ENCODE measurements around the gene MIOX.
"Not testable (repeated sequence)": the region's sequence is repeated elsewhere in the genome, so short reads cannot be mapped to it uniquely, and the experiment has no call there.

Gene MIOX

DNA sequence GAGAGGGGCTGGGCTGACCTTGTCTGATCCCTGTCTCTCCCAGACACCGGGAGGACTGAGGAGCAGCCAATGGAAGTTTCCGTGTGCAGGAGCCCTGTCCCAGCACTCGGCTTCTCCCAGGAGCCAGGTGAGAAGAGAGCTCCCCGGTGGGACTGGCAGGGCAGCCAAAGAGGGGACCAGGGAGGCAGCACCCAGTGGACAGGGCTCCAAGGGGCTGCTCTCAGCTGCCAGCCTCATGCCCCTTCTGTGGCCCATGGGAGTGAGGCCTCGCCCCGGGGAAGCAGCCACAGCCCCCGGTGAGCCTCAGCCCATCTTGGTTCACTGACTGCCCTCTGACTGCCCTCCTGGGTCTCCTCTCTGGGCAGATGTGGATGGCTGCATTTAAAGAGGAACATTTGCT, 31.9 kb downstream of the MIOX start:
- DNase-seq = no peak

DNA sequence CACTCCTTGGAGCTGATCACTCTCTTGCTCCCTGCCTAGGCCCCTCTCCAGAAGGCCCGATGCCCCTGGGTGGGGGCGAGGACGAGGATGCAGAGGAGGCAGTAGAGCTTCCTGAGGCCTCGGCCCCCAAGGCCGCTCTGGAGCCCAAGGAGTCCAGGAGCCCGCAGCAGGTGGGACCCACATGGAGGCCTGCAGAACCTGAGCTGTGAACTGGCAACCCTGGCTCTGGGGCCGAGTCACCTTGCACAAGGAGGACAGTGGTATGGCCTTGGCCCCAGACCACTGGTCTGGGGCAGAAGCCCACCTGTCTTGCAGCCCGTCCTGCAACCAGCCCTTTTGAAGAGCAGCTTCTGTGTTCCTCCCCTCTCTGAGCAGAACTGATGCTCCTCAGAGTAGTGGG, 32.5 kb downstream of the MIOX start:
- no peak for DNase-seq

DNA sequence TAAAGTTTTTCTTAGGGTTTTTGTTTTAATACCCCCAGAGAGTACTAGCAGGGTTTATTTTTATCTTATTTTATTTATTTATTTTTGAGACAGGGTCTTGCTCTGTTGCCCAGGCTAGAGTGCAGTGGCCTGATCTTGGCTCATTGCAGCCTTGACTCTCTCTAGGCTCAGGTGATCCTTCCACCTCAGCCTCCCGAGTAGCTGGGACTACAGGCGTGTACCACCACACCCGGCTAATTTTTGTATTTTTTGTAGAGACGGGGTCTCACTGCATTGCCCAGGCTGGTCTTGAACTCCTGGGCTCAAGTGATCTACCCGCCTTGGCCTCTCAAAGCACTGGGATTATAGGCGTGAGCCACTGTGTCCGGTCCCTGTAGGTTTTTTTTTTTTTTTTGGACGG, 33.5 kb downstream of the MIOX start:
- DNase-seq = not testable (repeated sequence)

DNA sequence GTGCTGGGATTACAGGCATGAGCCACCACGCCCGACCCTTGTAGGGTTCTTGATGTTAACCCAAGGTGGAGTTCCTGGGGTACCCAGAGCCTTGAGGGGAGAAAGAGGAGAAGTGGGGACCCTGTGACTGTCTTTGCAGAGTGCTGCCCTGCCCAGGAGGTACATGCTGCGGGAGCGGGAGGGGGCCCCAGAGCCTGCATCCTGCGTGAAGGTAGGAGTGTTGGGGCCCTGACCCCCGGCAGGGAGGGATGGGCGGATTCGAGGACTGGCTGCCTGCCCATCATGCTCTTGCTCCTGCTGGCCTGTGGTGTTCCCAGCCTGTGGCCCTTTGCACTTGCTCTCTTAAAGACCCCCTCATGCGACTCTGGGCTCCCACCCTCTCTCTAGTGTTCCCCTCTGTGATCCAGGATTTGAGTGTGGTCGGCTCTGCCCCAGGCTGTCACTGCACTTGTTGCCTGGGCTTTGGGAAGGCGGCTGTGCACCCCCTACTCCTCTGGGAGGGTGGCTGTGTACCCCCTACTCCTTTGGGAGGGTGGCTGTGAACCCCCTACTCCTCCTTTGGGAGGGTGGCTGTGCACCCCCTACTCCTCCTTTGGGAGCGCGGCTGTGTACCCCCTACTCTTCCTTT, 34.3 kb downstream of the MIOX start:
- DNase-seq = no peak

DNA sequence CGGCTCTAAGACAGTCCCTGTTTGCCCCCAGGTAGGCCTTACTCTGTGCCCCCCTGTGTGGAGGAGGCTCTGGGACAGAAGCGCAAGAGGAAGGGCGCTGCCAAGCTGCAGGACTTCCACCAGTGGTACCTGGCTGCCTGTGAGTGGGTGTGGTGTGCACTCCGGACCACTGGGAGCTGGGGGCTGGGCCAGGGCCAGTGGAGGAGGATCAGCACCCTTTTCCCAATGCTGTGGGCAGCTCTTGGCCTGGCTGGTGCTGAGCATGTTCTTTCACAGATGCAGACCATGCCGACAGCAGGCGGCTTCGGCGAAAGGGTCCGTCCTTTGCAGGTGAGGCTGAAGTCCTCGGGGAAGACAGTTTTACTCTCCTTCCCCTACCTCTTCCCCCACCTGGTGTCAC, 35.1 kb downstream of the MIOX start:
- DNase-seq = no peak

DNA sequence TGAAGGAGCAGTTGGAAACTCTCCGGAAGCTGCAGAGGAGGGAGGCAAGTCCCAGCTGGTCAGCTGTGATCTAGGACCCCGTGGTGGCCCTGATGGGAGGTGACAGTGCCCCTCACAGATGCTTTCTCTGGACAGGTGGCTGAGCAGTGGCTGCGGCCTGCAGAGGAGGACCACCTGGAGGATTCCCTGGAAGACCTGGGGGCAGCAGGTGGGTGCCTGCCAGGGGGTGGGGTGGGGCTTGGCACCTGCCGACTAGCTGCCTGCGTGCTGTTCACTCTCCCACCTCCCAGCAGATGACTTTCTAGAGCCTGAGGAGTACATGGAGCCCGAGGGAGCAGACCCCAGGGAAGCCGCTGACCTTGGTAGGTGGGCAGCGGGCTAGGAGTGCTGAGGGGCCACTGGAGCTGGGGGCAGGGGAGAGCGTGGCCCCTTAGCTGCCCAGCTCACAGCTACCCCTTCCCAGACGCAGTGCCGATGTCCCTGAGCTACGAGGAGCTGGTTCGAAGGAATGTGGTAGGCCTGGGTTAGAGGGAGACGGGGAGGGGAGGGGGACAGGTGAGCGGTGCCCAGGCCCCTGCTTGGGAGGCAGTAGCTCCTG, 35.6 kb downstream of the MIOX start:
- DNase-seq = no peak

DNA sequence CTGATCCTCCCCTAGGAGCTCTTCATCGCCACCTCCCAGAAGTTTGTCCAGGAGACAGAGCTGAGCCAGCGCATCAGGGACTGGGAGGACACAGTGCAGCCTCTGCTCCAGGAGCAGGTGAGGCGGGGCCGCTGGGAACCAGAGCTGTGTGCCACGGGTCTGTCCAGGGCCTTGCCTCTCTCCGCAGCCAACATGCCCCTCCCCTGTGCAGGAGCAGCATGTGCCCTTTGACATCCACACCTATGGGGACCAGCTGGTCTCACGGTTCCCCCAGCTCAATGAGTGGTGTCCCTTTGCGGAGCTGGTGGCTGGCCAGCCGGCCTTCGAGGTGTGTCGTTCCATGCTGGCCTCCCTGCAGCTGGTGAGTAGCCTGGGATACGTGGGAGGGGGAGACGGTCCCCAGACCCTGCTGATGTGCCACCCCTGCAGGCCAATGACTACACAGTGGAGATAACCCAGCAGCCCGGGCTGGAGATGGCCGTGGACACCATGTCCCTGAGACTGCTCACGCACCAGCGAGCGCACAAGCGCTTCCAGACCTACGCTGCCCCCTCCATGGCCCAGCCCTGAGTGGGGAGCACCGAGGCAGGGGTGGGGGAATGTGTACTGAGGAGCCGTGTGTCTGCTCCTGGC, 36.3 kb downstream of the MIOX start:
- DNase-seq = no peak

DNA sequence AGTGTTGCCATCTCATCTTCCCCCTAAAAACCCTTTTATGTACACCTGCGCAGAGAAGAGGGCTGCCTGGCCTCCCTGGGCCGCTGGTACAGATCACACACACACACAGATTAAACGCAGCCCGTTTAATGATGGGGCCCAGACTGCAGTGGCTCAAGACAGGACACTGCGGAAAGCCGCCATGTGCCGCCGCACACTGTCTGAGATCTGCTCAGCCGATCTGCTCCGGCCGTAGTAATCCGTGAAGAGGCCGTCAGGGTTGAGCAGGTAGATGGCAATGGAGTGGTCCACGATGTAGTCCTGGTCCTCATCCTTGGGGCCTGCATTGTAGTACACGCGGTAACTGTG, 36.8 kb downstream of the MIOX start:
- no peak for DNase-seq

DNA sequence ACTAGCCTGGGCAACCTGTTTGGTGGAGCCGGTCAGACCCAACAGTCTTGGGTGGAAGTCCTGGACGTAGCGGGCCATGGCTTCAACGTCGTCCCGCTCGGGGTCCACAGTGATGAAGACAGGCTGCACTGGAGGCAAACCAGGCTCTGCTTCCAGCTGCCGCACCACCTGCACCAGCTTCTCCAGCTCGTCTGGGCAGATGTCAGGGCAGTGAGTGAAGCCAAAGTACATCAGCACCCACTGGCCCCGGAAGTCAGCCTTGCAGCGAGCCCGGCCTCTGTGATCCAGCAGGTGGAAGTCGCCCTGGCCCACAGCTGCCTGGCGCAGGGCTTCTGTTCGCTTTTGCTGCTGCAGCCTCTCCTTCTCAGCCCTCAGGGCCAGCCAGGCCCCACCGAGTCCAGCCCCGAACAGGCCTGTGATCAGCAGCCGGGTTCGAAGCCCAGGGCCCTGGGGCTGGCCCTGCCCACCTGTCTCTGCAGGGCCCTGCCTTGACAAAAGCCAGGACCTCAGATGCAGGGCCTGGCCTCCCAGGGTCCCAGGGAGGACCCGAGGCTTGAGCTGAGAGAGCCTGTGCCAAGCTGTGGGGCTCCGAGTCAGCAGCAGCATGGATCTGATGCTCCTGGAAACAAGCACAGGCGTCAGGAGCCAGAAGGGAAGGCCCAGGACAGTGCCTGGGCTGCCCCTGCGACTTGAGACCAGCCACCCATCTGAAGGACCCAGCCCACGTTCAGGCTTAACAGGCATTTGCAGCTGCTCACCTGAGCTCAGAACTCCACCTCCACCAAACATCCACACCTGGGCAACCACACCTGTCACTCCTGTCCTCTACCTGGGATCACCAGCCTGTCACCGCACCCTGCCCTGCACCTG, 37.4 kb downstream of the MIOX start:
- no peak for DNase-seq

DNA sequence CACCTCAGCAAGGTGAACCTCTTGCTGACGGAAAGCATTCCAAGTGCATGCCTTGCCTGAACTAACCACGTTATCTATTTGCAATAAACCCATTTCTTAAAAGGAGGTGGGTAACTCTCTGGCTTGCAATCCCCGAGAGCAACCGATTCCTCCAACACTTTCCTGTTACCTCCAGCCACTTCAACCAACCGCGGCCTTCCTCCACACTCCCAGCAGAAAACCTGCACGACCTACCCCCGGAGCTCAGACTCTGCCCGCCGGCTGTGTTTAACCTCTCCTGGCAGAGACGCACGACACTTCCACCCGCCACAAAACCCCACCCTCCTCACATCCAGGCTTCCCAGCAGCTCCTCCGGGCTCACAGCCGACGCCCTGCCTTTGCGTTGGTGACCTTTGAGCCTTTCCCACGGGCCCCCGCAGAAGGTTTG, 38.0 kb downstream of the MIOX start:
- DNase-seq = no peak

DNA sequence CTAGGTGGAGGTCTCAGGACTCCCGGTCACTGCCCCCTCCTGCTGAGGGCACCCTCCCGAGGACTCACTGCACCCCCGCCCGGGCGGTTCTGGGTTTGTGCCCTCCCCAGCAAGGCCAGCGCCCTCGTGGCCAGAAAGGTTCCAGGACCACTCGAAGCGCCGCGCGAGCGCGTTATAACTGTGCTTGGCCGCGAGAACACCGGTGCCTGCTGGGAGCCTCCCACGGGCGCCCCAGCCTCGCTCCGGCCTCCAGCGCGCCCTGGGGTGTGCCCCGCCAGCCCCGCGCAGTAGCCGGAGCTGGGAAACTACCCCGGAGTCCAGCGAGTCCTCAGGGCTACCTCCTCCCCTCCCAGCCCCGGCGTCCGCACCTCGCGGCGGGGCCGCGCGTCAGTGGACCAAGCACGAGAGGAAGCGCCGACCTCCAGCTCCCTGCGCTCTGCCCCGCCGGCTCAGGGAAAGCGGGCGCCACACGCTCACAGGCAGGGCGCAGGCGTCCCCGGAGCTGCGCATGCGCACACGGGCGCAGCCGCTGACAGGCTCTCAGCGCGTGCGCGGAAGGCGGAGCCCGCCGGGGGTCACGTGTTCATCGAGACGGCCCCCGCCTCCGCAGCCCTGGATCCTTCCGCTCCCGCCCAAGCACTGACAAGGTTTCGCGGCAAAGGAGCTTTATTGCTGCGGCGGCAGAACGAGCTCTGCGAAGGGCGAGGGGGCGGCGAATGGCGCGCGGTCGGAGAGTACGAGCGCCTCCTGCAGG, 38.6 kb downstream of the MIOX start, which contains the start of gene SCO2:
Gene SCO2, minus strand, starts transcription at position 495 of the 754 bp plus-strand sequence. CDS start 1,187 bp downstream, outside the sequence.
- peak; percentile 98 for DNase-seq

DNA sequence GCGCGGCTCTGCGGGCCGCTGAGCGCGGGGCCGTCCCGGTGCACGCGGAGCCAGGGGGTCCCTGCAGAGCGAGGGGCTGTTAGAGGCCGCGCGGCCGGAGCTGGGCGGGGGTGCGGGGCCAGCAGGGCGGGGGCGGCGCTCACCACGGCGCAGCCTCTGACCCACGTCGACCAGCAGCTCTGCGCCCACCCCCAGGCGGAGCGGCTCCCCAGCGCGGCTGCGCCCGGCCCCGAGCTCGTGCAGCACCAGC, 39.1 kb downstream of the MIOX start:
- DNase-seq = no peak

DNA sequence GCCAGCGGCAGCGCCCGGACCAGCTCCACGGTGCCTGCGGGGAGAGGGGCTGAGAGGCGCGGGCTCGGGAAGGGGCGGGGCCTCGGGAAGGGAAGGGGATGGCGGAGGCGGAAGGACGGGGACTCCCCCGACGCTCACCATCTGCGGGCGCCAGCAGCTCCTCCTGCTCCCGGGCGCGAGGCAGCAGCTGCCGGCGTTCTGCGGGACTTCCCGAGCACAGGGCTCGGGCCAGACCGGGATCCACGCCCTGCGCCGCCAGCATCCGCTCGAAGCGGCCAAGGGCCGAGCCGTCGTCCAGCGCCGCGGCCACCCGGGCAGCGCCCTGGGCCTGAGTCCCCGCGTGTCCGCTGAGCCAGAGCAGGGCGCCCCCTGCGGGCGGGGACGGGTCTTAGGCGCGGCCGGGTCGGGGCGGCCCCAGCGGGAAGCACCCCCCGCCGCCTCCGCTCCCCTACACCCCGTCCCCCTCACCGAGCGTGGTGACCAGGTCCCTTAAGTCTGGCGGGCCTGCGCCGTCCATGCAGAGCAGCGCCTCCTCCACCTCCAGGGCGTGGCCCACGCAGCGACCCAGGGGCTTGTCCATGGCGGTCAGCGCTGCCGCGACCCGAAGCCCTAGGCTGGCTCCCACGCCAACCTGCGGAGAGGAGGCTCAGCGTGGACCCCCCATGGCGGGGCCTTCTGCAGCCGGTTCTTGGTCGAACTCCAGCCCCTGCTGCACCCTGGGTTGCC, 39.6 kb downstream of the MIOX start:
- DNase-seq = peak; percentile 90

DNA sequence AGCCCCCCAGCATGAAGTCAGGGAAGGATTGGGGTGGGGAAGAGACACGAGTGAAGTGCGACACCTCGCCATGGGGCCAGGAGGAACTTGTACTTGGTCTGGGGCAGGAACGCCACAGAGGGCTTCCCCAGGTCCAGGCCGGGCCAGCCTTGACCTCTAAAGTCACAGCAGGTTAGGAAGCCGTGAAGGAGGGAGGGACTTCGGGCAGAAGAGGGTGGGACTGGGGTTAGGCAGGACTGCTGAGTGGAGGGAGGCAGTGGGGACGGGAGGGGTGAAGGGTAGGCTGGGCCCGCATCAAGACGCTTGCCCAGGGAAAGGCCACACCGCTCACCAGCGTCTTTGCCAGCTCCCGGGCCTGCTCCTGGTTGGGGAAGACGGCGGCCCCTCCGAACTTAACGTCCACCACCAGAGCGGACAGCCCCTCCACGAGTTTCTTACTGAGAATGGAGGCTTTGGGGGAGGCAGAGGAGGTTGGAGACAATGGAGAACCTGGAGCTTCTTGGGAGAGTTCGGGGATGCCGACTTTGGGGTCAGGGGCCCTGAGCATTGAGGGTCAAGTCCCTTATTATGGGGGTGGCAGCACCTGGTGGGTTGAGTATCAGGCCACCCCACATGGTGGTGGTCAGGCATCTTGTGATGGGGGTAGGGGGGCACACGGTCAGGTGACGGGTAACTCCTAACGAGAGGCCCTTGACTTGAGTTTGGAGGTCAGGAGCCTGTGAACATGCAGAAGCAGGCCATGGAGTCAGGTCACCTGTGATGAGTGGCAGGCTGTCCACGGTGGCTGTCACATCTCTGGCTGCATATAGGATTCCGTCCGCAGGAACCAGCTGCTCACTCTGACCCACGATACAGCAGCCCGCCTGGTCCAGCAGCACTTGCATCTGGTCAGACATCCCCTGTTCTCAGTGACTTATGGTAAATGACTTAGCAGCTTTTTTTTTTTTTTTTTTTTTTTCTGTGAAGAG, 40.5 kb downstream of the MIOX start:
- peak; percentile 70 for DNase-seq

DNA sequence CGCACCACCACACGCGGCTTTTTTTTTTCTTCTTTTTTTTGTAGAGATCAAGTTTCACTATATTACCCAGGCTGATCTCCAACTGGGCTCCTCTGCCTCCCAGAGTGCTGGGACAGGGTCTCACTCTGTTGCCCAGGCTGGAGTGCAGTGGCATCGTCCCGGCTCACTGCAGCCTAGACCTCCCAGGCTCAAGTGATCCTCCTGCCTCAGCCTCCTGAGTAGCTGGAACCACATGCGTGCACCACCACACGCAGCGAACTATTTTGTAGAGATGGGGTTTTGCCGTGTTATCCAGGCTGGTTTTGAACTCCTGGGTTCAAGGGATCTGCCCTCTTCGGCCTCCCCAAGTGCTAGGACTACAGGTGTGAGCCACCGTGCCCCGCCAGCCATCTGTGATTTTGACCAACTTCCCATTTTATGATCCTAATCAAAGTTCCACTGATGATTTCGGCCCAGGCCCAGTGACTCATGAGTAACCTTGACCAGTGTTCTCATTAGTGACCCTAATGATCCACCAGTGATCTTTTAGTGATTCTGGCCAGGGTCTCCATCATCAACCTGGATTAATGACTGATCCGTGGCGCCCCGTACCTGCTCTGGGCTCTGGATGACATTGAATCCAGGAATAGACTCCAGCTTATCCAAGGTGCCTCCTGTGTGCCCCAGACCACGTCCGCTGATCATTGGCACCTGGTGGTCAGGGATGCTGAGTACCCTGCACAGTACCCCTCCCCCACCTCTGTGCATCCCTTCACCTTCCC, 41.4 kb downstream of the MIOX start:
- DNase-seq = no peak

DNA sequence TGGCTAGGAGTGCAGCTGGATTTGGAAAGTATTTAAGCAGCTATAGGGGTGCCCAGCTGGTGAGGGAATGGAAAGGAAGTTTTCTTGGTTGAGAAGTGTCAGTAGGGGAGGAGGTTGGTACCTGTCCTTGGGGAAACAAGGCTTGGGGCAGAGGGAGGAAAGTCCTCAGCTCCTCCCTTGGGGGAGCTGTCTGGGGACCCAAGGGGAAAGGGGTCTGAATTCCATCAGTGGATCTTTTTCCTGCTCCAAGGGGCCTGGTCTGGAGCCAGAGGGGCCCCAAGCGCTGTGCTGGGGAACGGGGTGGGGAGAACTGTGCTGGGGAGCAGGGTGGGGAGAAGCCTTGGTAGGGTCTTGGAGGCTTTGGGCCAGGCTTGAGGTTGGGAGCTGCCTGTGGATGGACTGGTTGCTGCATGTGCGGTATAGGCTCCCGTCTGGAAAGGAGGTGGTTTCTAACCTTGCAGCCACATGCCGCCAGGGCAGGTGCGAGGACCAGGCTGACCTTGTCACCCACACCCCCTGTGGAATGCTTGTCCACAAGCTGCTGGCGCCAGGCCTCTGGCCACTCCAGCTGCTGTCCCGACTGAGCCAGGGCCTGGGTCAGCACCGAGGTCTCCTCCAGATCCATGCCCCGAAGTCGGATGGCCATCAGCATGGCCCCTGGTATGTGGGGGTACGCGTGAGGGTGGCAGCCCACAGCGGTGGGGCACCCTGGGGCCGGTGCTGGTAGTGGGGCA, 42.2 kb downstream of the MIOX start:
- no peak for DNase-seq

DNA sequence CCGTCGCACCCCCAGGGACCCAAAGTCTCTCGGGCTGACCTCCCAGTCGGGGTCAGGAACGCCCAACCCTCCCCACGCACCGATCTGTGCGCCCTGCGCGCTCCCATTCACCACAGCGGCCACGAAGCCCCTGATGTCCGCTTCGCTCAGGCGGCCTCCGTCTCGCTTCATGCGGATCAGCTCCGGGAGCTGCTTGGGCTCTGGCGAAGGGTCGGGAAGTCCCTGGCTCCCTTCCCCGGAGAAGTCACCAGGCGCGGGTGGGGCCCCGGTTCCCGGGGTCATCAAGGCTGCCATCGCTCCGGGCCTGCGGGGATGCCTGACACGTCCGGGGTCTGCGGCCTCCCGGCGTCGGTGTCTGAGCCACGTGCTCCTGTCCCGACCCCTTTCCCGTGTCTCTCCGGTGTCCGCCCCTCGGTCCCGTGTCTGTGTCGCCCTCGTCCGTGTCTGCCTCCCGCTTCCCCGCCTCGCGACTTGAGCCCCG, 42.8 kb downstream of the MIOX start:
- peak; percentile 59 for DNase-seq

DNA sequence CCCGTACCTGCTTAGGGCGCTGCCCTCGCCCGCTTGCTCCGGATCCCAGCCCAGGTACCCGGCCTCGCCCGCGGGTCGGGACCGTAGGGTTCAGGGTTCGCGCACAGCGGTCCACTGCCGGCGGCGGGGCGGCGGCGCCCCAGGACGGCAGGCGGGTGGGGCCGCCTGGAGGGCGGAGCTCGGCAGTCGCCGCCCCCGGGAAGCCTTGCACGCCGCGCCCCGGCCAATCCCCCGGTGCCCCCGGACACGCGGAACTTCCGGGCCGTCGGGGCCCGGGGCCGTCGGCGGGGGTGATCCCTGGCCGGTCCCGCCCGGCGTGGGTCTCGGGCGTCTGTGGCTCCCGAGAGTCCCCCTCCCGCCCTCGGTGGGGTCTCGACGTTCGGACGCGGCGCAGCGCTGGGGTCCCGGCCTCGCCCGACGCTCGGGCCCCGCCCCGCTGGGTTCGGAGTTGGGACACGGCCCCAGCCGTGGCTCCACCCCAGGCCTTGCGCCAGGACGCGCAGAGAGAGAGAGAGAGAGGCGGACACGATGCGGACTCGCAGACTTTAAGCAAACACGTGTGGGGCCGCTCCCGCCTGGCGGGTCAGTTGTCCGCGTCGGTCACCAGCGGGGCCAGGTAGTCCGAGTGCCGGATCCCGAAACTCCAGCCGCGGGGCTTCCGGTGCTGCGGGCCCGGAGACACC, 43.4 kb downstream of the MIOX start, which contains the start of gene TYMP:
Gene TYMP, minus strand, starts transcription at position 116 of the 683 bp plus-strand sequence. CDS start 303 bp downstream, outside the sequence.
- DNase-seq = peak; percentile 80

DNA sequence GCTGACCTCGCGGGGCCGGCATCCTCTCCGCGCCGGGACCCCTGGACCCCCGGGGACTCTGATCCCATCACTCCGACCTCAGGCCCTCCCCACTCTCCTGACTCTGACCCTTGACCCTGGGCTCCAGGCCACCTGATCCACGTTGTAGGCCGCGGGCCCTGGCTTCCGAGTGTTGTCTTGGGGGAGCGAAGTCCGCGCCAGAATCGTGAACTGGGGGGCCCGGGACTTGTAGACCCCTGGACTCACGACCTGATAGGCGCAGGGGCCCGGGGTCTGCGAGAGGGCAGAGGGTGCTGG, 43.9 kb downstream of the MIOX start:
- DNase-seq = peak; percentile 53
